NCI-H82 treated with DMSO at 0.1 percent for 48 hours (cell line): ENCODE measurements around the gene HDAC3.

ENCODE experiments used
- DNase-seq: peaks from one replicate; lab custom pipeline; 2025; ENCODE audit not compliant: unreplicated experiment; lab: John Stamatoyannopoulos, UW

Gene HDAC3

DNA sequence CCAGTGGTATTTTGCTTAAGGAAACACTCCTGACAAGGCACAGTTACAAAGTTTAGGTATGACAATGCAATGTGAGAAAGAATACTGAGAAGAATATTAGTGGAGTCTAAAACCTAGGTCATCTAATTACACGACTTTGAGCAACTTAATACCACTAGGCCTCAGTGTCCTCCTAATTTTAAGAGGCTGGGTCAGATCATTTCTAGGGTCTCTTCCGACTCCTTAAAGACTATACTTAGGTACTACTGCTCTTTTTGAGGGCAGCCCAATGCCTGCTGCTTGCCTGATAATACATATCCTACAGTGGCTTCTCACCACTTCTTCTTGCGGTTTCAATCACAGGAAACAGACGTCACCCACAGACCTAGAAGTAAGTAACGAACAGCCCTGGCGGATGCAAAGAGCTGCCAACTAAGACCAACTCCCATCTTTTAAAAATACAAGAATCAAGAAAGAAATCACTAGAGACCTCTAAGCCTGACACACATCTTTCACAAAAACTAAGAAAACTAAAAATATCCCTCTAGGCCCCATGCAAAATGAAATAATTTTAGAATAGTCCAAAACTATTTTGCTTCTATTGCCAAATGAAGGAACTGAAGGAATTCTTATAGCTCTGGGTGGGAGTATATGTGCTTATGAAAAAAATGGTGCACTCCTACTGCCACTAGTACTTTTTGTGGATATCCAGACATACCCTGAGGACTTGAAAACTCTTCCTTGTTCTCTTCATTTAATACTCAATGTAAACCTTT, 30.9 kb downstream of the HDAC3 start:
- no peak for DNase-seq

DNA sequence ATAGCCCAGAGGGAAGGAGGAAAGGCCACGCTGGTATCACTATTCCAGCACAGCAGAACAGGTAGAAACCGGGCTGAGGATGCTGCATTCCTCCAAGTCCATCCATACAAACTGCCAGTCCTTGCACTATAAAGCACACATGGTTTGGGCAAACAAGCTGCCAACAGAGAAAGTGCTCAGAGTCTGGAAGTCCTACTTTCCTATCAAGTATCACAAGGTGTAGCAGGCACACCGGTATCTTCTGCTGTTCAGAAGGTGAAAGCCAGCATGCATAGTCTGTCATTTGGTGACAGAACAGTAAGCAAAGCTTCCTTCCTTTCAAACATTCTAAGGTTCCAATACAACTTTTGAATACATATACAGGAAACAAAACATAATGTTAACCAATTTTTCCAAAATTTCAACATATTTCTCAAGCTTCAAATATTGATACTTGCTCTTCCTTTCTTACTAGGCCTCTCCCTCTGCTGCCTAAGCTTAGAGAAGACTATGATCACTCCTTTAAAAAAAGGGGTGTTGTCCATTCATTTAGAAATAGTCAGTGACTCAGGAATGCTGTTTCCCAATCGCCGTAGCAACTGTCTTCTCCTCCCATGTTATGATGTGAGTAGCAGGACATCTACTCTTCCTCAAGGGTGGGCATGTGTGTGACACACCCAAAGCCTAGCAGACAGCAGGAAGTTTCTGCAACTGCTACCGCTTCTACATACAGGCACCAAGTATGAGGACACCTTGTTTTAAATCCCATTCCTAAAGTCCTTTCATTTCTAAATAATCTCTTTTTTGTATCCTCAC, 32.5 kb downstream of the HDAC3 start:
- DNase-seq: no peak

DNA sequence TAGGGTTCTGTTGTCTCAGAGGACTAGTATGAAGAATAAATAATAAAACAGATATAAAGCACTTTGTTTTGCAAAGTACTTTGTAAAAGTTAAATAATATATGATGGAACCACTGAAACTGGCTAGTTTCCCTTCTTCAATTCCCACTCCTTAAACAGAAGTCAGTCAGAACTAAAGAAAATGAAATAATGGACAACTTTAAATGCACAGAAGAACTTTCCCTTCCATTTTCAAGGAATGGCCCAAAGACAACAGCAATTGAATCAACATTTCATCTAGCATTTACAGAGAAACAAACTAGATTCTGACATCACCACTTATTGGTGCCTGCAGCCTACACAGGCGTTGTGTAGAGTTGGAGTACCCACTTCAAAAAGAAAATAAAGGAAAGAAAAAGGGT, 34.0 kb downstream of the HDAC3 start:
- no peak for DNase-seq

DNA sequence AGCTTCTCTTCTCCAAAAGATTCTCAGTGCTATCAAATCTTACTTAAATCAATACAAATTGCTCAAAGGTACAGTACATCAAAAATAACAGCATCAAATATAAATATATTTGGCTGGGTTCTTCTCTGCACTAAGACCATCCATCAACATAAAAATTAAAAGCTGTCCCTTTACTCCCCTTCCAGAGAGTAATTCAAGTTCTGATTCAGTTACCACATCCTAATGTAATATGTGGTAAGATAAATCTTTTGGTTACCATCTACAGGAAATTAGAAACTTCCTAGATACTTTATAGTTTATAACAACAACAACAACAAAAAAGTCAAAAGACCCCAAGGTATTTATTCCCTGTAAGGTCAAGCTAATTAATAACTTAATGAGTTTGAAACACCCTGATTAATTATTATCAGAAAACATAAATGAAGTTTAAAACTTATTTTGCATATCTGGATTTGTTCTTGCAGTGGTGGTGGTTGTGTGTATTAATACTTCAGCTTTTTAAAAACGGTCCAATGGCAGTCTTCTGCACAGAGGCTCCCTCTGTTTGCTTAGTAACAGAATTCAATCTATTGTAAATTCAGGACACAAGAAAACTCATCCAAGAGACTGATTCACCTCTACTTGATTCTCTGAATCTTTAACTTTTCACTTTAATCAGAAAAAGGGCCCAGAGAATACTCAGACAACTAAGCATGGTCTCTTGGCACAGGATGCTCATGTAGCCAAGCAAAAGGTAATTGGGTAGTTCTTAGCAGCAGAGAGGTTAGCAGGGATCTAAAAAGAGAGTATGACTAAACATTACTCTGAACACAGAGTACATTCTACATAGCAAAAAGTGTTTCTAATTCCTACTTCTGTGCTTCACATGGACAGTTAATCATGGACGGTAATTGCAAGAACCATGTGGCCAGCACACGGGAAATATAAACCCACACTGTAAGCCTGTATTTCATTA, 38.0 kb downstream of the HDAC3 start:
- DNase-seq: no peak

GRCh38 chr5:141597814-141598213, 38.8 kb downstream of the HDAC3 start:
- DNase-seq: no peak

GRCh38 chr5:141597394-141597793, 39.3 kb downstream of the HDAC3 start:
- no peak for DNase-seq

- no peak for DNase-seq
These were observed 39.8 kb downstream of the HDAC3 start for GRCh38 chr5:141596867-141597266.

DNA sequence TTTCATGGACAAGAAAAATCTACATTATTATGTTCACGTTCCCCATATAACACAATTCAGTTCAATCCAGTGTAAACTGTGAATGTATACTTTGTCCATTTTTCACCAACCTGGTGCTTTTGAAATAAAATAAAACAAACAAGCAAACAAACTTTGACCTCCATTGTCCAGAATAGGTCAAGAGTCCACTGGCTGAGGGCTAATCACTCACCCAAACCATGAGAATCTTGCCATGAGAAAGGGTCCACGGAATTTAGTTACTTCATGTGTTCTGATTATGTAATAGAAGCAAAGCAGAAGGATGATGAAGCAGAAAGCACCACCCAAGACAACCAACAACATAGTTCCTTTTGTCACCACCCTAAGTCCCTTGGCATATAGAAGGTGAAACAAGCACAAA, 46.5 kb downstream of the HDAC3 start:
- no peak for DNase-seq

DNA sequence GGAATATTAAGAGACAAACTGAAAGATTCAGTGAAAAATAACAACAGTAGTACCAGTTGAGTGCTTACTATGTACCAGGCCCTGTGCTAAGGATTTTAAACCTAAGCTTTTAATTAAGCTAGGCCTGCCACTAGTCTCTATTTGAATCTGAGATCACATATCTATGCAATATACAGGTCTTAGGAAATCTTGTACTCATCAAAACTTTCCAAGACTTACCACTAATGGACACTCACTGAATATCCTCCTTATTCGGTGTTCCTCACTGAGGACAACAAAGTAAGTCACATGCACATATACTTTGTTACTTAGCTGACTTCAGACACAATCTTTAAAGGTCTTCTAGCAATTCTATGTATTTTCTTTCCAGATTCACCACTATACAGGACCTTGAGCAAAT, 50.4 kb downstream of the HDAC3 start:
- DNase-seq: no peak

- DNase-seq: no peak
These were observed 51.1 kb downstream of the HDAC3 start for GRCh38 chr5:141585594-141585993.

DNA sequence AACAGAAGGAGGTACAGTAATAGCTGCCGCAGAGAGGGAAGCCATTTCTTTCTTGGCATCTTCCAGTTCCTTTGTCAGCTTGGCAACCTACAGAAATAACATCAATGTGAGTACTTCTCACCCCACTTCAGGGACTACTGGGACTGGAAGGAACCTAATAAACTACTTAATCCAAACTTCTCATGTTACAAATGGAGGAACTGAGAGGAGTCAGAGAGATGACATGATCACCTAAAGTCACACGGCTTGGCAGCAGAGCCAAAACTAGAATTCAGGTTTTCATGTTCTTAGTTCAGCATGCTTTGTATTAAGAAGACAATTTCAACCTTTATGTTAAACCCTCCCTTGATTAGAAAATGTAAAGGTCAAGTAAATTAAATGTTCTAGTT, 62.5 kb downstream of the HDAC3 start:
- no peak for DNase-seq

- DNase-seq: no peak
These were observed 63.0 kb downstream of the HDAC3 start for GRCh38 chr5:141573489-141574121.
